IgD-negative memory B cell (primary cell): ENCODE measurements around the gene KIF26B. TPM values are rescaled to one million over a fixed set of nuclear protein-coding genes. Genes with fewer than 3 reads are reported as not detected.

ENCODE experiments used
- H3K27ac Mint-ChIP-seq, 3 donors: one replicate each; pipeline ENCODE4 v1.8.0; 2020 to 2022; ENCODE audit warnings: mild to moderate bottlenecking in 3 of 3, mixed read lengths in 3 of 3, moderate library complexity in 1 of 3
- H3K27me3 Mint-ChIP-seq: one replicate; pipeline ENCODE4 v1.8.0; 2021; ENCODE audit warnings: mixed read lengths
- H3K36me3 Mint-ChIP-seq: one replicate; pipeline ENCODE4 v1.8.0; 2020; ENCODE audit warnings: mild to moderate bottlenecking, mixed read lengths
- H3K4me1 Mint-ChIP-seq, 3 donors: one replicate each; pipeline ENCODE4 v1.8.0; 2020 to 2022; ENCODE audit warnings: mixed read lengths in 3 of 3, mild to moderate bottlenecking in 1 of 3
- H3K4me3 Mint-ChIP-seq, 4 donors: one replicate each; pipeline ENCODE4 v1.8.0; 2020 to 2022; ENCODE audit warnings: mild to moderate bottlenecking in 4 of 4, mixed read lengths in 4 of 4, moderate library complexity in 3 of 4
- H3K9me3 Mint-ChIP-seq, 3 donors: one replicate each; pipeline ENCODE4 v1.8.0; 2020 to 2021; ENCODE audit warnings: mixed read lengths in 3 of 3, mild to moderate bottlenecking in 1 of 3
- polyA plus RNA-seq: library from polyadenylated mRNA; unstranded; fragments of 300-500 nt; fragmentation: Illumina TruSeq; gene quantifications from one replicate; pipeline ENCODE4 v1.2.3, GENCODE V29; 2021

The KIF26B gene
- polyA plus RNA-seq, 1 donor from 2014 or later: 0.29 TPM

- Mint-ChIP-seq H3K27me3 (peaks cover 2% of the 10 kb centered on the region), H3K27ac (no peak overlapping the region), H3K9me3 (peaks cover 0 to 4% (median 0%) of the 10 kb centered on the region in 3 donors), H3K4me1 (no peaks in the 10 kb centered on the region), H3K36me3 (no peaks in the 10 kb centered on the region), H3K4me3 (no peak overlapping the region)
Observed at GRCh38 chr1:245598524-245599305, 443.9 kb downstream of the KIF26B start.

GRCh38 chr1:245599371-245600174 lies 444.8 kb downstream of the KIF26B start:
- Mint-ChIP-seq H3K9me3 (no peaks in the 10 kb centered on the region), H3K27ac (no peak overlapping the region), H3K4me1 (no peaks in the 10 kb centered on the region), H3K27me3 (peaks cover 2% of the 10 kb centered on the region), H3K36me3 (no peaks in the 10 kb centered on the region), H3K4me3 (no peak overlapping the region)

GRCh38 chr1:245600658-245601057 lies 445.9 kb downstream of the KIF26B start:
- Mint-ChIP-seq H3K36me3 (no peaks in the 10 kb centered on the region), H3K4me1 (no peaks in the 10 kb centered on the region), H3K4me3 (no peak overlapping the region), H3K27ac (no peak overlapping the region), H3K27me3 (peaks cover 2% of the 10 kb centered on the region), H3K9me3 (no peaks in the 10 kb centered on the region)

- no peaks in the 10 kb centered on the region for H3K9me3 Mint-ChIP-seq
- peaks cover 8% of the 10 kb centered on the region for H3K27me3 Mint-ChIP-seq
- H3K4me3 Mint-ChIP-seq: no peak overlapping the region
- H3K4me1 Mint-ChIP-seq: peaks cover 0 to 1% (median 0%) of the 10 kb centered on the region in 3 donors
- no peaks in the 10 kb centered on the region for H3K36me3 Mint-ChIP-seq
- H3K27ac Mint-ChIP-seq: no peak overlapping the region
Observed at GRCh38 chr1:245603311-245603865, 448.6 kb downstream of the KIF26B start.

- H3K9me3 Mint-ChIP-seq: no peaks in the 10 kb centered on the region
- H3K27me3 Mint-ChIP-seq: peaks cover 8% of the 10 kb centered on the region
- no peaks in the 10 kb centered on the region for H3K36me3 Mint-ChIP-seq
- no peak overlapping the region for H3K4me3 Mint-ChIP-seq
- H3K27ac Mint-ChIP-seq: no peak overlapping the region
- peaks cover 0 to 1% (median 0%) of the 10 kb centered on the region in 3 donors for H3K4me1 Mint-ChIP-seq
Observed at GRCh38 chr1:245604979-245605378, 450.2 kb downstream of the KIF26B start.

- no peaks in the 10 kb centered on the region for H3K9me3 Mint-ChIP-seq
- H3K27ac Mint-ChIP-seq: no peak overlapping the region
- H3K27me3 Mint-ChIP-seq: peaks cover 8% of the 10 kb centered on the region
- H3K4me3 Mint-ChIP-seq: no peak overlapping the region
- H3K4me1 Mint-ChIP-seq: peaks cover 0 to 1% (median 0%) of the 10 kb centered on the region in 3 donors
- no peaks in the 10 kb centered on the region for H3K36me3 Mint-ChIP-seq
Observed at GRCh38 chr1:245605480-245606156, 450.8 kb downstream of the KIF26B start.

- peaks cover 0 to 1% (median 0%) of the 10 kb centered on the region in 3 donors for H3K4me1 Mint-ChIP-seq
- H3K9me3 Mint-ChIP-seq: no peaks in the 10 kb centered on the region
- peaks cover 8% of the 10 kb centered on the region for H3K27me3 Mint-ChIP-seq
- H3K27ac Mint-ChIP-seq: no peak overlapping the region
- no peak overlapping the region for H3K4me3 Mint-ChIP-seq
- no peaks in the 10 kb centered on the region for H3K36me3 Mint-ChIP-seq
Observed at GRCh38 chr1:245606157-245606725, 451.5 kb downstream of the KIF26B start.

GRCh38 chr1:245608271-245608670 lies 453.5 kb downstream of the KIF26B start:
- Mint-ChIP-seq H3K36me3 (no peaks in the 10 kb centered on the region), H3K4me1 (peaks cover 0 to 1% (median 0%) of the 10 kb centered on the region in 3 donors), H3K27ac (no peak overlapping the region), H3K9me3 (no peaks in the 10 kb centered on the region), H3K4me3 (no peak overlapping the region), H3K27me3 (peaks cover 8% of the 10 kb centered on the region)

GRCh38 chr1:245609354-245610150 lies 454.8 kb downstream of the KIF26B start:
- no peak overlapping the region for H3K27ac Mint-ChIP-seq
- peaks cover 0 to 1% (median 0%) of the 10 kb centered on the region in 3 donors for H3K4me1 Mint-ChIP-seq
- H3K9me3 Mint-ChIP-seq: no peaks in the 10 kb centered on the region
- H3K4me3 Mint-ChIP-seq: no peak overlapping the region
- H3K36me3 Mint-ChIP-seq: peaks cover 2% of the 10 kb centered on the region
- H3K27me3 Mint-ChIP-seq: peaks cover 11% of the 10 kb centered on the region

GRCh38 chr1:245611251-245611650 lies 456.5 kb downstream of the KIF26B start:
- H3K9me3 Mint-ChIP-seq: no peaks in the 10 kb centered on the region
- no peak overlapping the region for H3K27ac Mint-ChIP-seq
- peaks cover 12% of the 10 kb centered on the region for H3K27me3 Mint-ChIP-seq
- no peak overlapping the region for H3K4me3 Mint-ChIP-seq
- peaks cover 2% of the 10 kb centered on the region for H3K36me3 Mint-ChIP-seq
- H3K4me1 Mint-ChIP-seq: peaks cover 0 to 4% (median 1%) of the 10 kb centered on the region in 3 donors

GRCh38 chr1:245614476-245614875 lies 459.7 kb downstream of the KIF26B start:
- Mint-ChIP-seq H3K4me3 (no peak overlapping the region), H3K27me3 (peaks cover 5% of the 10 kb centered on the region), H3K4me1 (peaks cover 0 to 4% (median 1%) of the 10 kb centered on the region in 3 donors)

GRCh38 chr1:245615001-245615400 lies 460.2 kb downstream of the KIF26B start:
- no peaks in the 10 kb centered on the region for H3K9me3 Mint-ChIP-seq
- H3K36me3 Mint-ChIP-seq: peaks cover 2% of the 10 kb centered on the region
- H3K4me1 Mint-ChIP-seq: peaks cover 0 to 4% (median 1%) of the 10 kb centered on the region in 3 donors
- H3K27ac Mint-ChIP-seq: no peak overlapping the region
- H3K4me3 Mint-ChIP-seq: no peak overlapping the region
- H3K27me3 Mint-ChIP-seq: peaks cover 6% of the 10 kb centered on the region

More at GRCh38 chr1:245614476-245614875, 459.7 kb downstream of the KIF26B start:
- H3K36me3 Mint-ChIP-seq: peaks cover 2% of the 10 kb centered on the region
- H3K27ac Mint-ChIP-seq: no peak overlapping the region
- no peaks in the 10 kb centered on the region for H3K9me3 Mint-ChIP-seq

- Mint-ChIP-seq H3K9me3 (peaks cover 0 to 1% (median 0%) of the 10 kb centered on the region in 3 donors), H3K4me1 (peaks cover 0 to 1% (median 0%) of the 10 kb centered on the region in 3 donors), H3K27me3 (peaks cover 1% of the 10 kb centered on the region), H3K27ac (no peak overlapping the region), H3K4me3 (no peak overlapping the region), H3K36me3 (no peaks in the 10 kb centered on the region)
Observed at GRCh38 chr1:245621589-245621988, 466.8 kb downstream of the KIF26B start.
